ENCODE results near the gene SLC35E1. TPM values are rescaled to one million over a fixed set of nuclear protein-coding genes. Genes with fewer than 3 reads are reported as not detected.

The SLC35E1 gene
- total RNA-seq, 1 donor from 2014 or later, result 26.9 TPM

DNA sequence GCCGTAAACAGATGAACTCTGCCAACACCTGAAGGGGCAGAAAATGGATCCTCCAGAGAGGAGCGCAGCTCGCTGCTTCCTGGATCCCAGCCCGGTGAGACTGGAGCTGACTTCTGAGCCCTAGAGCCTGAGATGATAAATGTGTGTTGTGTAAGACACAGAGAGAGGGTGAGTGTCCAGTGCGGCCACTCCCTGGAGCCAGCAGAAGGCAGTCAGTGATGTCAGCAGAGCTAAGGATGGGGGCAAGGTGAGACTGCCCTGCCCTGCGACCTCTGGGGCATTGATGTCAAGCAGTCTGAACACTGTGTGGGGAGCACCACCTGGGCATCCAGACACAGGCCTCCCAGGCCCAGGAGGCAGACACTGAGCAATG lies 9.7 kb upstream of the SLC35E1 start:
- TF ChIP-seq CTCF (conservative IDR thresholded peaks at IDR 0.05; ENCODE audit: low read depth, low read length), result no peak
- H3K4me3 ChIP-seq (ENCODE audit: low read depth, low read length), result no peak overlapping the region
- no peak for DNase-seq (ENCODE audit: low read depth)

- TF ChIP-seq CTCF (conservative IDR thresholded peaks at IDR 0.05; ENCODE audit: low read depth, low read length), result no peak
- no peak overlapping the region for H3K4me3 ChIP-seq (ENCODE audit: low read depth, low read length)
These were observed 9.1 kb upstream of the SLC35E1 start for GRCh38 chr19:16581145-16581970.

GRCh38 chr19:16579381-16579780 lies 7.2 kb upstream of the SLC35E1 start:
- H3K4me3 ChIP-seq (ENCODE audit: low read depth, low read length), result no peak overlapping the region
- no peak for DNase-seq (ENCODE audit: low read depth)
- TF ChIP-seq CTCF (conservative IDR thresholded peaks at IDR 0.05; ENCODE audit: low read depth, low read length), result no peak

More at GRCh38 chr19:16581145-16581970, 9.1 kb upstream of the SLC35E1 start:
- DNase-seq (ENCODE audit: low read depth), result no peak

GRCh38 chr19:16577531-16577985 lies 5.3 kb upstream of the SLC35E1 start:
- H3K4me3 ChIP-seq (ENCODE audit: low read depth, low read length), result no peak overlapping the region
- TF ChIP-seq CTCF (conservative IDR thresholded peaks at IDR 0.05; ENCODE audit: low read depth, low read length), result no peak
- DNase-seq (ENCODE audit: low read depth), result no peak

- H3K4me3 ChIP-seq (ENCODE audit: low read depth, low read length), result no peak overlapping the region
- no peak for DNase-seq (ENCODE audit: low read depth)
- TF ChIP-seq CTCF (conservative IDR thresholded peaks at IDR 0.05; ENCODE audit: low read depth, low read length), result no peak
These were observed 4.7 kb upstream of the SLC35E1 start for GRCh38 chr19:16576690-16577530.

- no peak overlapping the region for H3K4me3 ChIP-seq (ENCODE audit: low read depth, low read length)
- DNase-seq (ENCODE audit: low read depth), result no peak
- TF ChIP-seq CTCF (conservative IDR thresholded peaks at IDR 0.05; ENCODE audit: low read depth, low read length), result no peak
These were observed 3.9 kb upstream of the SLC35E1 start for GRCh38 chr19:16575861-16576689.
